HEK293 (cell line): ENCODE measurements around the gene CREBRF.

Source experiments
- CTCF ChIA-PET: fragments of 350-600 bp; formaldehyde crosslinking; extraction: SDS; loops from one replicate; lab custom pipeline; 2021; ENCODE audit warnings: antibody characterized with exemption; lab: Yijun Ruan, JAX
- POLR2A ChIA-PET: fragments of 300-600 bp; formaldehyde crosslinking; extraction: SDS; loops from one replicate; lab custom pipeline; 2020; ENCODE audit warnings: antibody characterized with exemption, inconsistent platforms; lab: Yijun Ruan, JAX
- H3K27ac ChIP-seq: fragments of 200-500 bp; sonication (Bioruptor generic); 2 replicates; pipeline ENCODE4 v1.5.1; 2014; ENCODE audit warnings: low read depth, low read length, control low read depth, inconsistent platforms; ENCODE audit errors: extremely low read depth
- H3K36me3 ChIP-seq, 2 experiments: fragments of 200-500 bp in 1 of 2; sonication (Bioruptor generic) in 1 of 2; 1 replicate in 1 of 2; 2 replicates in 1 of 2; pipeline ENCODE4 v1.5.1; 2014 to 2017; ENCODE audit warnings: inconsistent platforms in 2 of 2, low read length in 2 of 2; ENCODE audit not compliant: control insufficient read depth in 2 of 2, insufficient read depth in 1 of 2
- H3K4me1 ChIP-seq: fragments of 200-500 bp; sonication (Bioruptor generic); 2 replicates; pipeline ENCODE4 v1.5.1; 2014; ENCODE audit warnings: mild to moderate bottlenecking, low read length, inconsistent platforms; ENCODE audit not compliant: control insufficient read depth, insufficient read depth
- H3K4me3 ChIP-seq: 2 replicates; pipeline ENCODE4 v1.5.1; 2011; ENCODE audit warnings: low read depth, mild to moderate bottlenecking, control low read depth, low read length, moderate library complexity
- H3K9me3 ChIP-seq: fragments of 200-500 bp; sonication (Bioruptor generic); 2 replicates; pipeline ENCODE4 v1.5.1; 2014; ENCODE audit warnings: low read depth, low read length, inconsistent platforms; ENCODE audit not compliant: control insufficient read depth, insufficient read depth
- BCL11B ChIP-seq: fragments of 450-650 bp; formaldehyde crosslinking; IDR thresholded peaks from 2 replicates; pipeline ENCODE4 v1.5.1; 2016; ENCODE audit warnings: low read depth, missing biosample characterization, missing genetic modification characterization
- GFI1B ChIP-seq: fragments of 450-650 bp; formaldehyde crosslinking; IDR thresholded peaks from 2 replicates; pipeline ENCODE4 v1.5.1; 2016; ENCODE audit warnings: missing biosample characterization, missing genetic modification characterization
- HOXD13 ChIP-seq: sonication (generic); formaldehyde crosslinking; IDR thresholded peaks from 2 replicates; pipeline ENCODE4 v1.8.0; 2022; ENCODE audit warnings: missing genetic modification reagents, borderline replicate concordance
- KLF10 ChIP-seq: fragments of 450-650 bp; IDR thresholded peaks from 2 replicates; pipeline ENCODE4 v1.5.1; 2018; ENCODE audit warnings: missing biosample characterization, mild to moderate bottlenecking, missing genetic modification characterization
- KLF8 ChIP-seq: fragments of 450-650 bp; formaldehyde crosslinking; IDR thresholded peaks from 2 replicates; pipeline ENCODE4 v1.5.1; 2016; ENCODE audit warnings: missing biosample characterization, missing genetic modification characterization
- OVOL3 ChIP-seq: fragments of 450-650 bp; formaldehyde crosslinking; IDR thresholded peaks from 2 replicates; pipeline ENCODE4 v1.5.1; 2016; ENCODE audit warnings: missing biosample characterization, missing genetic modification characterization
- PRDM1 ChIP-seq: fragments of 450-650 bp; formaldehyde crosslinking; IDR thresholded peaks from 2 replicates; pipeline ENCODE4; 2016; ENCODE audit warnings: missing biosample characterization, missing genetic modification characterization
- PRDM2 ChIP-seq: fragments of 450-650 bp; formaldehyde crosslinking; IDR thresholded peaks from 2 replicates; pipeline ENCODE4 v1.5.1; 2016; ENCODE audit warnings: missing biosample characterization, missing genetic modification characterization, borderline replicate concordance
- RBAK ChIP-seq: fragments of 450-650 bp; formaldehyde crosslinking; IDR thresholded peaks from 2 replicates; pipeline ENCODE4 v1.5.1; 2016; ENCODE audit warnings: missing biosample characterization, missing genetic modification characterization
- YY1 ChIP-seq: fragments of 450-650 bp; formaldehyde crosslinking; IDR thresholded peaks from 2 replicates; pipeline ENCODE4 v1.5.1; 2018; ENCODE audit warnings: missing biosample characterization, missing genetic modification characterization
- ZBTB20 ChIP-seq: fragments of 450-650 bp; formaldehyde crosslinking; IDR thresholded peaks from 2 replicates; pipeline ENCODE4 v1.5.1; 2016; ENCODE audit warnings: missing biosample characterization, missing genetic modification characterization
- ZFHX2 ChIP-seq: fragments of 450-650 bp; formaldehyde crosslinking; conservative IDR thresholded peaks from 2 replicates; pipeline ENCODE4 v1.5.1; 2016; ENCODE audit warnings: missing biosample characterization, missing genetic modification characterization
- ZFP3 ChIP-seq: fragments of 450-650 bp; formaldehyde crosslinking; IDR thresholded peaks from 2 replicates; pipeline ENCODE4 v1.5.1; 2016; ENCODE audit warnings: low read depth, missing biosample characterization, missing genetic modification characterization
- ZFP37 ChIP-seq: fragments of 450-650 bp; formaldehyde crosslinking; IDR thresholded peaks from 2 replicates; pipeline ENCODE4 v1.5.1; 2016; ENCODE audit warnings: missing biosample characterization, missing genetic modification characterization
- ZFP69B ChIP-seq: fragments of 450-650 bp; formaldehyde crosslinking; IDR thresholded peaks from 2 replicates; pipeline ENCODE4 v1.5.1; 2016; ENCODE audit warnings: missing biosample characterization, missing genetic modification characterization
- ZIC2 ChIP-seq: fragments of 450-650 bp; formaldehyde crosslinking; IDR thresholded peaks from 2 replicates; pipeline ENCODE4 v1.5.1; 2016; ENCODE audit warnings: missing biosample characterization, missing genetic modification characterization
- ZNF10 ChIP-seq: fragments of 450-650 bp; formaldehyde crosslinking; IDR thresholded peaks from 2 replicates; pipeline ENCODE4 v1.5.1; 2017; ENCODE audit warnings: missing biosample characterization, missing genetic modification characterization
- ZNF114 ChIP-seq: fragments of 450-650 bp; formaldehyde crosslinking; IDR thresholded peaks from 2 replicates; pipeline ENCODE4 v1.5.0; 2017; ENCODE audit warnings: missing biosample characterization, missing genetic modification characterization
- ZNF133 ChIP-seq: fragments of 450-650 bp; formaldehyde crosslinking; IDR thresholded peaks from 2 replicates; pipeline ENCODE4 v1.5.1; 2016; ENCODE audit warnings: missing biosample characterization, missing genetic modification characterization
- ZNF211 ChIP-seq: fragments of 450-650 bp; formaldehyde crosslinking; IDR thresholded peaks from 2 replicates; pipeline ENCODE4 v1.5.1; 2016; ENCODE audit warnings: low read depth, missing biosample characterization, missing genetic modification characterization
- ZNF302 ChIP-seq: fragments of 450-650 bp; formaldehyde crosslinking; IDR thresholded peaks from 2 replicates; pipeline ENCODE4 v1.5.1; 2016; ENCODE audit warnings: missing biosample characterization, missing genetic modification characterization, low read depth
- ZNF366 ChIP-seq: fragments of 450-650 bp; formaldehyde crosslinking; conservative IDR thresholded peaks from 2 replicates; pipeline ENCODE4 v1.5.1; 2016; ENCODE audit warnings: missing biosample characterization, missing genetic modification characterization
- ZNF37A ChIP-seq: fragments of 450-650 bp; IDR thresholded peaks from 2 replicates; pipeline ENCODE4 v1.5.1; 2018; ENCODE audit warnings: missing biosample characterization, missing genetic modification characterization
- ZNF501 ChIP-seq: fragments of 450-650 bp; formaldehyde crosslinking; IDR thresholded peaks from 2 replicates; pipeline ENCODE4 v1.5.1; 2016; ENCODE audit warnings: missing biosample characterization, missing genetic modification characterization
- ZNF548 ChIP-seq: fragments of 450-650 bp; formaldehyde crosslinking; IDR thresholded peaks from 2 replicates; pipeline ENCODE4 v1.5.1; 2016; ENCODE audit warnings: missing biosample characterization, missing genetic modification characterization
- ZNF571 ChIP-seq: fragments of 450-650 bp; formaldehyde crosslinking; IDR thresholded peaks from 2 replicates; pipeline ENCODE4 v1.5.0; 2017; ENCODE audit warnings: missing biosample characterization, missing genetic modification characterization
- ZNF585B ChIP-seq: fragments of 450-650 bp; formaldehyde crosslinking; IDR thresholded peaks from 2 replicates; pipeline ENCODE4 v1.5.1; 2016; ENCODE audit warnings: missing biosample characterization, missing genetic modification characterization
- ZNF664 ChIP-seq: fragments of 450-650 bp; formaldehyde crosslinking; IDR thresholded peaks from 2 replicates; pipeline ENCODE4 v1.5.1; 2016; ENCODE audit warnings: missing biosample characterization, missing genetic modification characterization
- ZNF792 ChIP-seq: fragments of 450-650 bp; formaldehyde crosslinking; IDR thresholded peaks from 2 replicates; pipeline ENCODE4 v1.5.1; 2016; ENCODE audit warnings: missing biosample characterization, missing genetic modification characterization
- TF ChIP-seq, protein P1 (sequence below): IDR thresholded peaks from 2 replicates; pipeline ENCODE4 v1.6.1; 2011; ENCODE audit warnings: mild to moderate bottlenecking, low read depth, low read length, borderline replicate concordance
- TF ChIP-seq, protein P2 (sequence below): fragments of 450-650 bp; formaldehyde crosslinking; IDR thresholded peaks from 2 replicates; pipeline ENCODE4 v1.5.1; 2016; ENCODE audit warnings: missing biosample characterization, missing genetic modification characterization

Gene CREBRF

DNA sequence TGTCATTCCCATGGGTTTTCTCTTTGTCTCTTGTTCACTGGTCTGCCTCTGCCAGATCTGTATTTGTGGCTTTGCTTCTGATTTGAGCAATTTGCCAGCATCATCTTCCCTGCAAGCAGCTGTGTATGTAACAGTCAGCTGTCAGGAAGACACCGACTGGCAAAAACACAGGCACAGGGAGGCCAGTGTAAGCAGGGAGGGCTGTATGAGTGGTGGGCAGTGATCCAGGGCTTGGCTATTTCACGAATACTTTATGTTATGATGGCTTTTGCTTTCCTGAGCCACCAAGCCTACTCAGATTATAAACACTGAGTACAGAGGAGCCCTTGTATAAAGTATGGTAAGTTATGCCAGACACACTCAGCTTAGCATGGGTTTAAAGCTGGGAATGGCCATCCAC is 99.8 kb downstream of the CREBRF start:
- peaks cover 30 to 48% of the 10 kb centered on the region in 2 experiments for H3K36me3 ChIP-seq
- CTCF ChIA-PET, result interaction anchor here (0.6 kb wide), 1 partner anchor 84 kb away, joined by 6 read pairs; no protein-coding TSS in a partner anchor
- H3K27ac ChIP-seq, result no peak overlapping the region
- H3K4me3 ChIP-seq, result no peak overlapping the region
- POLR2A ChIA-PET, result interaction anchor here (1.2 kb wide), 1 partner anchor 11 kb away, joined by 3 read pairs; the partner anchor contains the start of gene BNIP1
- H3K4me1 ChIP-seq, result no peaks in the 10 kb centered on the region
- TF ChIP-seq ZNF792 (tag by site-specific recombination) (no peak), ZNF548 (tag by site-specific recombination) (no peak), PRDM1 (tag by site-specific recombination) (no peak), ZNF114 (tag by site-specific recombination) (no peak), ZNF571 (no peak), BCL11B (tag by site-specific recombination) (no peak), ZFP3 (tag by site-specific recombination) (no peak), YY1 (no peak), RBAK (tag by site-specific recombination) (no peak), ZNF366 (tag by site-specific recombination) (no peak), ZNF302 (tag by site-specific recombination) (no peak), ZNF664 (tag by site-specific recombination) (no peak), KLF10 (tag by site-specific recombination) (no peak), ZNF211 (tag by site-specific recombination) (no peak), OVOL3 (tag by site-specific recombination) (no peak), ZIC2 (no peak), ZBTB20 (no peak), ZNF37A (no peak)
- TF ChIP-seq, protein P1, sequence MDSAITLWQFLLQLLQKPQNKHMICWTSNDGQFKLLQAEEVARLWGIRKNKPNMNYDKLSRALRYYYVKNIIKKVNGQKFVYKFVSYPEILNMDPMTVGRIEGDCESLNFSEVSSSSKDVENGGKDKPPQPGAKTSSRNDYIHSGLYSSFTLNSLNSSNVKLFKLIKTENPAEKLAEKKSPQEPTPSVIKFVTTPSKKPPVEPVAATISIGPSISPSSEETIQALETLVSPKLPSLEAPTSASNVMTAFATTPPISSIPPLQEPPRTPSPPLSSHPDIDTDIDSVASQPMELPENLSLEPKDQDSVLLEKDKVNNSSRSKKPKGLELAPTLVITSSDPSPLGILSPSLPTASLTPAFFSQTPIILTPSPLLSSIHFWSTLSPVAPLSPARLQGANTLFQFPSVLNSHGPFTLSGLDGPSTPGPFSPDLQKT, result no peak
- TF ChIP-seq, protein P2, sequence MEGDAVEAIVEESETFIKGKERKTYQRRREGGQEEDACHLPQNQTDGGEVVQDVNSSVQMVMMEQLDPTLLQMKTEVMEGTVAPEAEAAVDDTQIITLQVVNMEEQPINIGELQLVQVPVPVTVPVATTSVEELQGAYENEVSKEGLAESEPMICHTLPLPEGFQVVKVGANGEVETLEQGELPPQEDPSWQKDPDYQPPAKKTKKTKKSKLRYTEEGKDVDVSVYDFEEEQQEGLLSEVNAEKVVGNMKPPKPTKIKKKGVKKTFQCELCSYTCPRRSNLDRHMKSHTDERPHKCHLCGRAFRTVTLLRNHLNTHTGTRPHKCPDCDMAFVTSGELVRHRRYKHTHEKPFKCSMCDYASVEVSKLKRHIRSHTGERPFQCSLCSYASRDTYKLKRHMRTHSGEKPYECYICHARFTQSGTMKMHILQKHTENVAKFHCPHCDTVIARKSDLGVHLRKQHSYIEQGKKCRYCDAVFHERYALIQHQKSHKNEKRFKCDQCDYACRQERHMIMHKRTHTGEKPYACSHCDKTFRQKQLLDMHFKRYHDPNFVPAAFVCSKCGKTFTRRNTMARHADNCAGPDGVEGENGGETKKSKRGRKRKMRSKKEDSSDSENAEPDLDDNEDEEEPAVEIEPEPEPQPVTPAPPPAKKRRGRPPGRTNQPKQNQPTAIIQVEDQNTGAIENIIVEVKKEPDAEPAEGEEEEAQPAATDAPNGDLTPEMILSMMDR (tag by site-specific recombination), result no peak
- no peaks in the 10 kb centered on the region for H3K9me3 ChIP-seq

- ChIA-PET POLR2A (no interaction called here), CTCF (interaction anchor here (0.6 kb wide), 1 partner anchor 654 kb away, joined by 7 read pairs; no protein-coding TSS in a partner anchor)
- TF ChIP-seq ZFP69B (tag by site-specific recombination) (no peak), KLF8 (tag by site-specific recombination) (no peak), ZNF585B (tag by site-specific recombination) (no peak), ZFP37 (no peak), ZNF133 (no peak), GFI1B (tag by site-specific recombination) (no peak), BCL11B (tag by site-specific recombination) (no peak), PRDM2 (no peak), ZNF664 (tag by site-specific recombination) (no peak), ZNF10 (tag by site-specific recombination) (no peak), ZIC2 (no peak), ZFHX2 (tag by site-specific recombination) (no peak), HOXD13 (no peak), ZNF501 (tag by site-specific recombination) (no peak)
- Histone ChIP-seq H3K4me3 (no peak overlapping the region), H3K27ac (no peak overlapping the region), H3K9me3 (no peaks in the 10 kb centered on the region), H3K36me3 (peaks cover 30 to 59% of the 10 kb centered on the region in 2 experiments), H3K4me1 (no peaks in the 10 kb centered on the region)
These were observed 102.2 kb downstream of the CREBRF start for GRCh38 chr5:173158366-173158765.
